Measurements from ENCODE around the gene CTSZ. TPM values are rescaled to one million over a fixed set of nuclear protein-coding genes. Genes with fewer than 3 reads are reported as not detected.

The CTSZ gene
- total RNA-seq, 1 donor from 2014 or later, result 278 TPM

- Mint-ChIP-seq H3K36me3 (ENCODE audit: low read depth) (peaks cover 94% of the 10 kb centered on the region), H3K27ac (peak overlapping the region; percentile 83), H3K4me1 (peaks cover 44% of the 10 kb centered on the region), H3K27me3 (no peaks in the 10 kb centered on the region), H3K4me3 (no peak overlapping the region), H3K9me3 (no peaks in the 10 kb centered on the region)
- ChIA-PET POLR2A (interaction anchor here (0.6 to 4.7 kb wide), 9 partner anchors 10 to 233 kb away, joined by 3 to 41 read pairs (median 7); partner anchors contain the start of genes ATP5F1E and NELFCD), CTCF (no interaction called here)
- ATAC-seq (ENCODE audit: low read depth) (peak; percentile 20), DNase-seq (no peak)
- intact Hi-C loops (cut with micrococcal nuclease), result loop anchor here (1.0 kb wide), 1 partner anchor 10 kb away; no protein-coding TSS in a partner anchor
- TF ChIP-seq, protein P1, sequence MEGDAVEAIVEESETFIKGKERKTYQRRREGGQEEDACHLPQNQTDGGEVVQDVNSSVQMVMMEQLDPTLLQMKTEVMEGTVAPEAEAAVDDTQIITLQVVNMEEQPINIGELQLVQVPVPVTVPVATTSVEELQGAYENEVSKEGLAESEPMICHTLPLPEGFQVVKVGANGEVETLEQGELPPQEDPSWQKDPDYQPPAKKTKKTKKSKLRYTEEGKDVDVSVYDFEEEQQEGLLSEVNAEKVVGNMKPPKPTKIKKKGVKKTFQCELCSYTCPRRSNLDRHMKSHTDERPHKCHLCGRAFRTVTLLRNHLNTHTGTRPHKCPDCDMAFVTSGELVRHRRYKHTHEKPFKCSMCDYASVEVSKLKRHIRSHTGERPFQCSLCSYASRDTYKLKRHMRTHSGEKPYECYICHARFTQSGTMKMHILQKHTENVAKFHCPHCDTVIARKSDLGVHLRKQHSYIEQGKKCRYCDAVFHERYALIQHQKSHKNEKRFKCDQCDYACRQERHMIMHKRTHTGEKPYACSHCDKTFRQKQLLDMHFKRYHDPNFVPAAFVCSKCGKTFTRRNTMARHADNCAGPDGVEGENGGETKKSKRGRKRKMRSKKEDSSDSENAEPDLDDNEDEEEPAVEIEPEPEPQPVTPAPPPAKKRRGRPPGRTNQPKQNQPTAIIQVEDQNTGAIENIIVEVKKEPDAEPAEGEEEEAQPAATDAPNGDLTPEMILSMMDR (IDR thresholded peaks at IDR 0.05), result no peak
Measured at GRCh38 chr20:58994390-58995159, 12.5 kb downstream of the CTSZ start.

GRCh38 chr20:58993332-58994248 is 13.5 kb downstream of the CTSZ start:
- DNase-seq (no peak), ATAC-seq (ENCODE audit: low read depth) (no peak)
- Mint-ChIP-seq H3K4me3 (no peak overlapping the region), H3K36me3 (ENCODE audit: low read depth) (peaks cover 95% of the 10 kb centered on the region), H3K9me3 (no peaks in the 10 kb centered on the region), H3K27ac (peak overlapping the region; percentile 63), H3K4me1 (peaks cover 44% of the 10 kb centered on the region), H3K27me3 (no peaks in the 10 kb centered on the region)
- TF ChIP-seq, protein P1 (IDR thresholded peaks at IDR 0.05), result no peak
- intact Hi-C loops (cut with micrococcal nuclease), result no loop called here
- POLR2A ChIA-PET, result interaction anchor here (0.6 to 4.7 kb wide), 12 partner anchors 11 to 123 kb away, joined by 3 to 41 read pairs (median 6); partner anchors contain the start of genes ATP5F1E and NELFCD
- CTCF ChIA-PET, result interaction anchor here (0.9 to 1.1 kb wide), 2 partner anchors 89 to 229 kb away, joined by 3 to 4 read pairs; no protein-coding TSS in a partner anchor

DNA sequence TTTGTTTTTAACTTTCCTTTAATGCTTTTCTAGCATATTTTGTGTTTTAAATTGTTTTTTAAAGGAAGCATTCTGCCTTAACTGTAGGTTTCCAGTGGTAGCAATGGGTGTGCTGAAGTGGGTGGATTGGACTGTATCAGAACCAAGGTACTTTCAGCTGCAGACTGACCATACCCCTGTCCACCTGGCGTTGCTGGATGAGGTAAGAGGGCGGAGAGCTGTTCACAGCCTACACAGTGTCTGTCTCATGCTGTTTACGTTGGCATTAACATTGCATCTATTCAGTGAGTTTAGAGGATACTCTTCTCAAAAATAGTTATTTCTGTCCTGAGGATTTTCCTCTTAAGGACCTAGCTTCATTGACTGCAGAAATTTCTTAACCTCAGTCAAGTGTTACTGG is 14.1 kb downstream of the CTSZ start:
- peak overlapping the region; percentile 63 for H3K27ac Mint-ChIP-seq
- TF ChIP-seq, protein P1 (IDR thresholded peaks at IDR 0.05), result no peak
- H3K4me1 Mint-ChIP-seq, result peaks cover 44% of the 10 kb centered on the region
- ATAC-seq (ENCODE audit: low read depth) (no peak), DNase-seq (no peak)
- H3K36me3 Mint-ChIP-seq (ENCODE audit: low read depth), result peaks cover 97% of the 10 kb centered on the region
- H3K9me3 Mint-ChIP-seq, result no peaks in the 10 kb centered on the region
- intact Hi-C loops (cut with micrococcal nuclease), result no loop called here
- no peak overlapping the region for H3K4me3 Mint-ChIP-seq
- POLR2A ChIA-PET, result interaction anchor here (0.6 to 4.7 kb wide), 8 partner anchors 10 to 101 kb away, joined by 3 to 41 read pairs (median 4); partner anchors contain the start of gene ATP5F1E
- no peaks in the 10 kb centered on the region for H3K27me3 Mint-ChIP-seq
- CTCF ChIA-PET, result interaction anchor here (0.9 to 1.1 kb wide), 2 partner anchors 89 to 229 kb away, joined by 3 to 4 read pairs; no protein-coding TSS in a partner anchor

GRCh38 chr20:58991715-58992114 is 15.3 kb downstream of the CTSZ start:
- H3K27ac Mint-ChIP-seq, result no peak overlapping the region
- CTCF ChIA-PET, result no interaction called here
- H3K4me1 Mint-ChIP-seq, result peaks cover 39% of the 10 kb centered on the region
- DNase-seq, result no peak
- intact Hi-C loops (cut with micrococcal nuclease), result no loop called here
- H3K4me3 Mint-ChIP-seq, result no peak overlapping the region
- H3K9me3 Mint-ChIP-seq, result no peaks in the 10 kb centered on the region
- peaks cover 97% of the 10 kb centered on the region for H3K36me3 Mint-ChIP-seq (ENCODE audit: low read depth)
- POLR2A ChIA-PET, result interaction anchor here (1.5 to 4.7 kb wide), 3 partner anchors 9 to 40 kb away, joined by 3 to 41 read pairs (median 38); partner anchors contain the start of gene ATP5F1E
- TF ChIP-seq, protein P1 (IDR thresholded peaks at IDR 0.05), result no peak
- no peak for ATAC-seq (ENCODE audit: low read depth)
- no peaks in the 10 kb centered on the region for H3K27me3 Mint-ChIP-seq

Measured in activated B cell treated with CpG ODN at 0.5 μM for 24 hours (primary cell).